ENCODE measurements around the gene CES2.

DNA sequence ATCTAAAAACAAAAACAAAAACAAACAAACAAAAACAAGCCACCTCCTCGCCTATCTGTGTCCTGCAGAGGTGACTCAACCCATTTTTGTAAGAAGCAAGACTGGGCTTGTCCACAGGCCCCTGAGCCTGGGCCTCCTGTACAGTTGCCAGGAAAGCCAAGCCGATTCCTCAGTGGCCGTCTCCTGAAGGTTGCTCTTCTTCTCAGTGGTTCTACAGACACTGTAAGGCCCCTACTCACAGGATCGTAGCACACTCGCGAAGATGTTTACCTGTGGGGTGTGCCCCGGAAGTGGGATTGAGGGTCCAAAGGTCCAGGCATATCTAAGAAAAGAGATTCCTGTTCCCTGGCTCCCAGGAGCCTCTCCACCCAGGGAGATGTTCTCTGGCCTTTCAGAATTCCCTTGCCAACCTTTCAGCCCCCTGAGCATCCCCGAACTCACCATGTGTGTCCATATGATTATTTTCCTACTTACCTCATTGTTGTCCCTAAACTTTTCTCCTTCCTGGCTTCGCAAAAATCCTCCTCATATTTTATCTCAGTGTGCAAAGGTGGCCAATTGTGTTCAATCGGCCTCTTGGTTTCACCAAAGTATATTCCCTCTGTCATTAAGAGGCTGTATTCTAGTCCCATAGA lies 18.3 kb downstream of the CES2 start:
- TF ChIP-seq, protein P1, sequence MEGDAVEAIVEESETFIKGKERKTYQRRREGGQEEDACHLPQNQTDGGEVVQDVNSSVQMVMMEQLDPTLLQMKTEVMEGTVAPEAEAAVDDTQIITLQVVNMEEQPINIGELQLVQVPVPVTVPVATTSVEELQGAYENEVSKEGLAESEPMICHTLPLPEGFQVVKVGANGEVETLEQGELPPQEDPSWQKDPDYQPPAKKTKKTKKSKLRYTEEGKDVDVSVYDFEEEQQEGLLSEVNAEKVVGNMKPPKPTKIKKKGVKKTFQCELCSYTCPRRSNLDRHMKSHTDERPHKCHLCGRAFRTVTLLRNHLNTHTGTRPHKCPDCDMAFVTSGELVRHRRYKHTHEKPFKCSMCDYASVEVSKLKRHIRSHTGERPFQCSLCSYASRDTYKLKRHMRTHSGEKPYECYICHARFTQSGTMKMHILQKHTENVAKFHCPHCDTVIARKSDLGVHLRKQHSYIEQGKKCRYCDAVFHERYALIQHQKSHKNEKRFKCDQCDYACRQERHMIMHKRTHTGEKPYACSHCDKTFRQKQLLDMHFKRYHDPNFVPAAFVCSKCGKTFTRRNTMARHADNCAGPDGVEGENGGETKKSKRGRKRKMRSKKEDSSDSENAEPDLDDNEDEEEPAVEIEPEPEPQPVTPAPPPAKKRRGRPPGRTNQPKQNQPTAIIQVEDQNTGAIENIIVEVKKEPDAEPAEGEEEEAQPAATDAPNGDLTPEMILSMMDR (IDR thresholded peaks at IDR 0.05; ENCODE audit: control extremely low read depth in 1 of 3, insufficient read depth in 1 of 3, low read depth in 1 of 3, low read length in 3 of 3) = no peak
- TF ChIP-seq POLR2A (IDR thresholded peaks at IDR 0.05; ENCODE audit: control extremely low read depth in 1 of 2, low read depth in 2 of 2, low read length in 2 of 2) (no peak), CEBPB (IDR thresholded peaks at IDR 0.05; ENCODE audit: low read depth, low read length) (no peak), TAF1 (IDR thresholded peaks at IDR 0.05; ENCODE audit: low read depth, low read length) (no peak), YY1 (IDR thresholded peaks at IDR 0.05; ENCODE audit: low read depth, low read length) (no peak), POLR2AphosphoS5 (IDR thresholded peaks at IDR 0.05; ENCODE audit: low read depth, low read length) (no peak), PHF8 (conservative IDR thresholded peaks at IDR 0.05; ENCODE audit: low read depth, low read length) (no peak), SIN3A (conservative IDR thresholded peaks at IDR 0.05 in 1 of 2, IDR thresholded peaks at IDR 0.05 in 1 of 2; ENCODE audit: low read depth in 1 of 2, low read length in 2 of 2) (no peak), CREB1 (IDR thresholded peaks at IDR 0.05) (no peak), CHD2 (IDR thresholded peaks at IDR 0.05; ENCODE audit: low read length) (no peak), EZH2 (IDR thresholded peaks at IDR 0.05; ENCODE audit: low read depth, low read length, severe bottlenecking) (no peak), NRF1 (IDR thresholded peaks at IDR 0.05; ENCODE audit: low read depth, low read length) (no peak), EP300 (IDR thresholded peaks at IDR 0.05; ENCODE audit: borderline replicate concordance in 1 of 2, low read depth in 2 of 2, low read length in 2 of 2) (no peak), HDAC6 (IDR thresholded peaks at IDR 0.05; ENCODE audit: low read depth, low read length) (no peak)

Measured in H1 (cell line).